HEK293T (cell line): ENCODE results near the gene MANEA.

ENCODE experiments used
- BHLHE40 ChIP-seq: fragments of 450-650 bp; IDR thresholded peaks from 2 replicates; pipeline ENCODE4 v1.6.1; 2016; ENCODE audit warnings: mild to moderate bottlenecking, moderate library complexity, borderline replicate concordance
- CTBP1 ChIP-seq: fragments of 450-650 bp; IDR thresholded peaks from 2 replicates; pipeline ENCODE4 v1.6.1; 2016; ENCODE audit warnings: borderline replicate concordance
- ELF4 ChIP-seq: fragments of 450-650 bp; IDR thresholded peaks from 2 replicates; pipeline ENCODE4 v1.6.1; 2017; ENCODE audit warnings: antibody characterized with exemption
- FOXA1 ChIP-seq: fragments of 450-650 bp; IDR thresholded peaks from 2 replicates; pipeline ENCODE4 v1.6.1; 2016; ENCODE audit warnings: mild to moderate bottlenecking
- FOXK2 ChIP-seq: fragments of 450-650 bp; IDR thresholded peaks from 2 replicates; pipeline ENCODE4 v1.6.1; 2016; ENCODE audit warnings: mild to moderate bottlenecking
- FOXM1 ChIP-seq: fragments of 450-650 bp; IDR thresholded peaks from 2 replicates; pipeline ENCODE4 v1.6.1; 2017; ENCODE audit warnings: mild to moderate bottlenecking, borderline replicate concordance
- HDGF ChIP-seq: fragments of 450-650 bp; IDR thresholded peaks from 2 replicates; pipeline ENCODE4 v1.6.1; 2017; ENCODE audit warnings: antibody characterized with exemption, borderline replicate concordance
- PKNOX1 ChIP-seq: fragments of 450-650 bp; IDR thresholded peaks from 2 replicates; pipeline ENCODE4 v1.6.1; 2016
- SP1 ChIP-seq: fragments of 450-650 bp; IDR thresholded peaks from 2 replicates; pipeline ENCODE4 v1.6.1; 2017

- TF ChIP-seq SP1: no peak
- no peak for TF ChIP-seq FOXM1
- TF ChIP-seq HDGF: no peak
- no peak for TF ChIP-seq BHLHE40
- TF ChIP-seq FOXA1: no peak
- TF ChIP-seq PKNOX1: no peak
- no peak for TF ChIP-seq FOXK2
- TF ChIP-seq CTBP1: no peak
- no peak for TF ChIP-seq ELF4
These were observed 36.8 kb downstream of the MANEA start for GRCh38 chr6:95614094-95614493.
